Dermis microvascular lymphatic vessel endothelial cell (primary cell): Measurements from ENCODE around the gene REX1BD. TPM values are rescaled to one million over a fixed set of nuclear protein-coding genes. Genes with fewer than 3 reads are reported as not detected.
A peak's percentile ranks its signal among the peaks of the same experiment; 100 is the strongest.
"Not testable (repeated sequence)": the region's sequence is repeated elsewhere in the genome, so short reads cannot be mapped to it uniquely, and the experiment has no call there.

Source experiments
- DNase-seq, 2 donors: peaks; one replicate each; pipeline versions ENCODE4 v3.0.0 to v3.0.0-alpha.2; 2010; ENCODE audit warnings: low read depth in 2 of 2
- total RNA-seq: library from RNA; depleted of rRNA; stranded (reverse); fragments of >200 nt; gene quantifications from 2 replicates; pipeline ENCODE4 v1.2.1, GENCODE V29; 2014

The REX1BD gene
- total RNA-seq = 45.4 and 56.6 TPM in 2 replicates

- DNase-seq = peak; percentile 64 to 84
Measured at GRCh38 chr19:18588611-18589379, at the start of gene REX1BD. TSS of gene REX1BD (plus strand) at chr19:18588798. CDS start at chr19:18588802, 4 bp downstream.

- DNase-seq = no peak
Measured at GRCh38 chr19:18539372-18539771, 49.2 kb upstream of the REX1BD start.

- not testable (repeated sequence) for DNase-seq
Measured at GRCh38 chr19:18540200-18540599, 48.4 kb upstream of the REX1BD start.

GRCh38 chr19:18541258-18541991 is 47.2 kb upstream of the REX1BD start:
- no peak for DNase-seq

GRCh38 chr19:18541992-18542940 is 46.3 kb upstream of the REX1BD start:
- no peak for DNase-seq

- peak; percentile 69 to 89 for DNase-seq
Measured at GRCh38 chr19:18542941-18543813, 45.4 kb upstream of the REX1BD start, which contains the start of gene FKBP8. TSS of gene FKBP8 (minus strand) at chr19:18543573. CDS start at chr19:18541970, 1,603 bp downstream.

GRCh38 chr19:18543814-18544475 is 44.7 kb upstream of the REX1BD start:
- peak in 1 of 2 donors; percentile 34 for DNase-seq

GRCh38 chr19:18551631-18552030 is 37.0 kb upstream of the REX1BD start:
- no peak for DNase-seq

GRCh38 chr19:18557411-18558201 is 31.0 kb upstream of the REX1BD start, which contains the start of gene KXD1:
TSS of gene KXD1 (plus strand) at chr19:18557870. CDS start at chr19:18562057, 4,187 bp downstream.
- DNase-seq = peak; percentile 99

GRCh38 chr19:18558202-18558555 is 30.4 kb upstream of the REX1BD start:
- DNase-seq = no peak

- DNase-seq = no peak
Measured at GRCh38 chr19:18558604-18559003, 30.0 kb upstream of the REX1BD start.

GRCh38 chr19:18559685-18560084 is 28.9 kb upstream of the REX1BD start:
- no peak for DNase-seq

- DNase-seq = peak in 1 of 2 donors; percentile 84
Measured at GRCh38 chr19:18562086-18562485, 26.5 kb upstream of the REX1BD start.

GRCh38 chr19:18566953-18567352 is 21.6 kb upstream of the REX1BD start:
- no peak for DNase-seq

- no peak for DNase-seq
Measured at GRCh38 chr19:18568367-18568766, 20.2 kb upstream of the REX1BD start.

GRCh38 chr19:18571564-18572344 is 16.8 kb upstream of the REX1BD start, which contains the start of gene UBA52:
TSS of gene UBA52 (plus strand) at chr19:18571857. CDS start at chr19:18573301, 1,444 bp downstream.
- peak; percentile 88 to 98 for DNase-seq

GRCh38 chr19:18574691-18575291 is 13.8 kb upstream of the REX1BD start:
- no peak for DNase-seq

- DNase-seq = no peak
Measured at GRCh38 chr19:18576383-18576782, 12.2 kb upstream of the REX1BD start.
